Testis (tissue), 2 donors: ENCODE results near the gene ATP6V1B1.

Experiments used
- CTCF ChIP-seq, 3 experiments: fragments of 450-650 bp in 2 of 3; fragments of 200-600 bp in 1 of 3; sonication (generic) in 1 of 3; IDR thresholded peaks; one replicate each; pipeline ENCODE4 v1.5.1; 2016 to 2019; ENCODE audit warnings: antibody characterized with exemption in 3 of 3, mild to moderate bottlenecking in 2 of 3, moderate library complexity in 1 of 3
- POLR2A ChIP-seq: fragments of 450-650 bp; IDR thresholded peaks from one replicate; pipeline ENCODE4 v1.6.1; 2017; ENCODE audit warnings: antibody characterized with exemption, mild to moderate bottlenecking, moderate library complexity

GRCh38 chr2:70928366-70928765 is 7.3 kb upstream of the ATP6V1B1 start:
- TF ChIP-seq POLR2A (no peak), CTCF (IDR thresholded peaks at IDR 0.05) (no peak)
